ENCODE measurements around the gene RADIL.

Gene RADIL

DNA sequence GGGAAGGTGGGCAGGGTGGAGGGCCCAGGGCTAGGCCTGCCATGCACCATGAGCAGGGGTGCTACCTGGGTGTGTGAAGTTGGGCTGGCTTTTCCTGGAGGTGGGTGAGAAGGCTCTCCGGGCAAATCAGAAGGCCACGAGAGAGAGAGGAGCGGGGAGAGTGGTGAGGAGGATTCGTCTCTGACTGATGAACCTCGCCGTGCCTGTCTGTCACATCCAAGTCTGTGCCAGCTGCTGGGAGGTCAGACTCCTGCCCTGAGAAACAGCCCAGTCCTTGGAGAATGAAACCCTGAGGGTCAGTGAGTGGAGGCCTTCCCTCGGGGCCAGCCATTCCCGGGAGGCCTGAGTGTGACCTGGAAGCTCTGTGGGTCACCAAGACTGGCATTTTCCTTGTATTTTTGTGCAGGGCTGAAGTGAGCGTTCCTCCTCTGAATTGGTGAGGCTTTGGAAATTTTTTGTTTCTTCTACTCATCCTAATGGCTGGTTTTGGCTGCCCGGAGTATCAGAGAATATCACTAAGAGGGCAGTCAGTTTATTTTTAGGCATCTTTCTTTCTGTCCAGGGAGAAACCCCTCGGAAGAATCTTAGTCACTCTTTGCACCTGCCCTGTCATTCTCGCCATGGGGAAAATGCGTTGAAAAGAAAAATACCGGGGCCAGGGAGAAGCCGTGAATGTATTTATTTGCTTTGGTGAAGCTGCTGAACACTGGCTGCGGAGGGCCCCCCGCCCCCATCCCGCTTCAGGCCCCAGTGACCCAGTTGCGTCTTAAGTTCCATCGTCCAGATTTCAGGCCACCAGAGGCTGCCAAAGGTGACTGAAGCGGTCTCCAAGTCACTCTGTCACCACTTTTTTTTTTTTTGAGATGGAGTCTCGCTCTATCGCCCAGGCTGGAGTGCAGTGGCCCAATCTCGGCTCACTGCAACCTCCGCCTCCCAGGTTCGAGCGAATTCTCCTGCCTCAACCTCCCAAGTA lies 114.6 kb downstream of the RADIL start:
- no peak for DNase-seq

DNA sequence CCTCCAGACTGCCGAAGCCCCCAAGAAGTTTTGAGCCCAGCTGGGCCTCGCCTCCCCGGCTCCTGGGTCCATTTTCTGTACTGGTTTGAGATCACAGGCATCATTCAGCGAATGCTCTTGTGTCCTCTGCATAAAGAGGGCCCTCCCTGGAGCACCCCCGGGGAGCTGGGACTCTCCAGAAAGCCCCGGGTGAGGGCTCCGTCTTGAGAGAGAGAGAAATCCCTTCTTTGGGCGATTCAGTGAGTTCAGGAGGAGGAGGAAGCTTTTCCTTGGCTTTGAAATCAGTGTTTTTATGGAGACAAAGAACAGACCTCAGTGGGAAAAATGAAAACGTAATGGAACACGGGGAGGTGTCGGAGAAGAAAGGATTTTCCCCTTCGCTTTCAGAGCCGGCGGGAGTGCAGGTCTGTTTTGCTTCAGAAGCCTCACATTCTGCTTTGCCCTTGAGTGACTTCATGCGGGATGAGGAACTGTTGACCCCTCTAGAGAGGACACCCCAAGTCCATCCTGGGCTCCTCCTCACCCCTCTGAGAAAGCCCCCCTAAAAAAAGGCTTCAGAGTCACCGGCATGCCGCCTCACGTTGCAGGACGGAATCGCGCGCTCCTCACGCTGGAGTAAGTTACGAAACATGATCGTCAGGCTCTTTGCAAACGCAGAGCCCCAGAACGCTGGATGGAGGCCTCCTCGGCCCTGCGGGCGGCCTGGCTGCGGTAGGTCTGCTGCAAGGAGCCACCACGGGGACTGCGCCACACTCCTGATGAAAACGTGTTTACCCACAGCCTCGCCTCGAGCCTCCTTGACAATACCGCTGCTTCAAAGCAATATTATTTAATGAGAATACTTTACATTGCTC lies 116.6 kb downstream of the RADIL start:
- DNase-seq: no peak

DNA sequence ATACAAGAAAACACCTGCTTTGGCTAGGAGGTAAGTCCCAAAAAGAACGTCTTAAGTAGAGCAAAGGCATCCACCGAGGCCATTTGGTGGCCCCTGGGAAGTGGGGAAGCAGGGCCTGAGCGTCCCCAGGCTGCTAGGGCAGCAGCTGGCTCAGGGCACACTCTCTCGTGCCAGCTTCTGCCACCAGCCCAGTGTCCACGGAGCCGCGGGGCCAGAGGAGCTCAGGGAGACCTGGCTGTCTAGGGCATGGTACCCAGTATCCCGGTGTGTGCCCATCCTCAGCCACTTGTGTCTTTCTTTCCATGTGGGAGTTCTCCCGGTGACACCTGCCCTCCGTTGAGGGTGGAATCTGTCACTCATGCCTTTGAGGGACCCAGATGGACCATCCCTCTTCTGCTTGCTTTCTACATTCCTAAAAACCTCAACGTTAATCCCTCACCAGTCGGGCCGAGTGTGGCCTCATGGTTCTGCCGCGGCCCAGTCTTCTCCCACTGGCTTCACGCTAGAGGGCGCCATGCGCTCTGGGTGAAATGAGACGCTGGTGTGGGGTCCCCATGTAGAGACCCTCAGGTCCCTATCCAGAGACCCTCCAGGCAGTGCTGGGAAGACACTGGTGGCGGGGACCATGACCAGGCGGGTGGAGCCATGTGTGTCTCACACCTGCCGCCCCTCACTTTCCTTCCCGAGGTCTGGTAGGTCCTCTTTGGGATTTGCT lies 117.6 kb downstream of the RADIL start:
- DNase-seq: no peak

GRCh38 chr7:4764402-4765007 lies 119.0 kb downstream of the RADIL start:
- no peak for DNase-seq

DNA sequence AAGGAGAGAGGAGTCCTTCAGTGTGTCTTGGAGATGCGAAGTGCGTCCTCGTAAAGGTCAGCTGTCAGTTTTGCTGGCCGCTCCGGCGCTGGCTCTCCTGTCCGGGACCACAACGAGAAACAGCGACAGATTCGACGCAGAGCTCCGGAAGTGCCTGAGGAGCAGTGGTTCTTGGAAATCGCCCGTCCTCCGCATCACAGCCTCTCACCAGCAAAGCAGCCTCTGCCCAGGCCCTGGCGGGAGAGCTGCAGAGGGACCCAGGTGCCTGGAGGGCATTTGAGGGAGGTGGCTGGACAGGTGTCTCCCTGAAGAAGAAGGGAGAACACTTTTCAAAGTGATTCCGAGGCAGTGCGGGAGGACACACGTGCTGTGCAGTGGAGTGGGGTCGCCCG lies 119.7 kb downstream of the RADIL start:
- DNase-seq: no peak

- DNase-seq: no peak
These were observed 120.3 kb downstream of the RADIL start for GRCh38 chr7:4763091-4763793.

DNA sequence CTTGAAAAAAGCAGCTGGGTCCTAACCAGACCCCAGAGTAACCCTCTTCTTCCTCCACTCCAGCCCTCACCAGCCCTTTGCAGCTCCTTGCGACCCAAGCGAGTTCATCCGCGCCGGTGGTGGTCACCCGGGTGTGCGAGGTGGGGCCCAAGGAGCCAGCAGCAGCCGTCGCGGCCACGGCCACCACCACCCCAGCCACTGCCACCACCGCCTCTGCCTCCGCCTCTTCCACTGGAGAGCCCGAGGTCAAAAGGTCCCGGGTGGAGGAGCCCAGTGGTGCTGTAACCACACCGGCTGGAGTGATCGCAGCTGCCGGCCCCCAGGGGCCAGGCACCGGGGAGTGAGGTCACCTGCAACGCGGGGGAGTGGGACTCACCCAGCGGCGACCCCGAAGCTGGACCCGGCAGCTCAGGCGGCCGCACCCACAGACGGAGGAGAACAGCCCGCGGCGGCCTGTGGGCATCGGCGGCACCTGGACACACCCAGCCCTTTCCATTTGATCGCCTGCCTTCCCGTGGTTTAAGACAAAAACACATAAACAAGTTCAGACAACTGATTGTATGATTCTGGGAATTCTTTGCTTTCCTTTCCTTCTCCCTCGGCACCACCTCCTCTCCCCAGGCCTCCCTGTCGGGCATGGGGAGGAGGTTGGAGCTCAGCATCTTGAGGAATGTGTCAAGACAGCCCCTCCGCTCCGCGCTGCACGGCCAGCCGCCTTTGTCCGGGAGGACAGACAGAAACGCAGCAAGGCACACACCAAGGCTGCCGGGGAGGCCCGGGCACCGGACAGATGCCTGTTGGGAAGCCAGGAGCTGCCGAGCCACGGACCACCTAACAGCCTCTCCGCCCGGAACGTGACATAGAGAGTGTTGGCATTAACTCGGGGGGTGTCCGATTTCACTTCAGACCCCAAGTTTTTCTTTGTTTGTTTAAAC lies 121.1 kb downstream of the RADIL start:
- DNase-seq: no peak

DNA sequence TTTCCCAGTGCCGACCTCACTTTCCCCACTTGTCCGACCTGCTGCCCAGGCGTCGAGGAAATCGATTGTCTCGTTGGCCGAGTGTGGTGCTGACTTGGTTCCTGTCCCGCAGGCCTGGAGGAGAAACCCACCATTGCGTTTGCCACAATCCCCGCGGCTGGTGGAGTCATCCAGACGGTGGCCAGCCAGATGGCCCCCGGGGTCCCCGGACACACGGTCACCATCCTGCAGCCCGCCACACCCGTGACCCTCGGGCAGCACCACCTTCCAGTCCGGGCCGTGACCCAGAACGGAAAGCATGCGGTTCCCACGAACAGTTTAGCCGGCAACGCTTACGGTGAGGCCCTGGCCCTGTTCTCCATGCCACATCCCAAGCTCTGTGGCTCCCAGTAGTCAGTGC lies 122.6 kb downstream of the RADIL start:
- no peak for DNase-seq

DNA sequence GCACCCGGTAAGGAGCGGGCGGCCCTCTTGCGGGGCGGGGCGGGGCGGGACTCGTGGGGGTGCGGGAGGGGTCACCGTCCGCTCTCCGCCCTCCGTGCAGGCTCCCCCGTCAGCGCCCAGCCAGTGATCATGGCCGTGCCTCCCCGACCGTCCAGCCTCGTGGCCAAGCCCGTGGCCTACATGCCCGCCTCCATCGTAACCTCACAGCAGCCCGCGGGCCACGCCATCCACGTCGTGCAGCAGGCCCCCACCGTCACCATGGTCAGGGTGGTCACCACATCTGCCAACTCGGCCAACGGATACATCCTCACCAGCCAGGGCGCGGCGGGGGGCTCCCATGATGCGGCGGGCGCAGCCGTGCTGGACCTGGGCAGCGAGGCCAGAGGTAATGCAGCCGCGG lies 124.3 kb downstream of the RADIL start:
- no peak for DNase-seq

DNA sequence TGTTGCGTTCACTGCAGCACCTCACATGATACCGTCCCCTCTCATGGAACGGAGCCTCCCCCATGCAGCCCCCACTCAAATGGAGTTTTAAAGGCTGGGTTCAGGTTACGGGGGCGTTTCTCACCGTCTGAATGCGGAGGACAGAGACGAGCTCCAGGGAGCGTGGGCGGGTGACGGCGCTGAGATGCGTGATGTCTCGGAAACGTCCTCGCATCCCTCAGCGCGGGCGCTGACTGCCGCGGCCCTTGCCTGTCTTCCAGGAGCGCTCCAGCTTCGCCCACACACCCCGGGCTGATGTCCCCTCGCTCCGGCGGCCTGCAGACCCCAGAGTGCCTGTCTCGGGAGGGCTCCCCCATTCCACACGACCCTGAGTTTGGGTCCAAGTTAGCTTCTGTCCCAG lies 124.7 kb downstream of the RADIL start:
- no peak for DNase-seq

- DNase-seq: no peak
These were observed 125.4 kb downstream of the RADIL start for GRCh38 chr7:4758111-4758510.

DNA sequence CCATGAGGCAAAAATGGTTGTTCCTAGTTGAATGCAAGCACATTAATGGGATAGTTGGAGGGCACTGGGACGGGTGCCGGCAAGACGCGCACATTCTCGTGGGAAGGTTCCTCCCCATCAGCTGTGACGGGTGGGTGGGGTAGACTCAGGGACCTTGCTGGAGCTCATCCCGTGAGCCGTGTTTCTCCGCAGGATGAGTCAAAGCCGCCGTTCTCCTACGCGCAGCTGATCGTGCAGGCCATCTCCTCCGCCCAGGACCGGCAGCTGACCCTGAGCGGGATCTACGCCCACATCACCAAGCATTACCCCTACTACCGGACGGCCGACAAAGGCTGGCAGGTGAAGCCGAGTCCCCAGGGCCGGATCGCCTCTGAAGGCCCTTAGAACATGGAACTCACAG lies 128.5 kb downstream of the RADIL start:
- no peak for DNase-seq

GRCh38 chr7:4754433-4755010 lies 129.0 kb downstream of the RADIL start:
- no peak for DNase-seq

DNA sequence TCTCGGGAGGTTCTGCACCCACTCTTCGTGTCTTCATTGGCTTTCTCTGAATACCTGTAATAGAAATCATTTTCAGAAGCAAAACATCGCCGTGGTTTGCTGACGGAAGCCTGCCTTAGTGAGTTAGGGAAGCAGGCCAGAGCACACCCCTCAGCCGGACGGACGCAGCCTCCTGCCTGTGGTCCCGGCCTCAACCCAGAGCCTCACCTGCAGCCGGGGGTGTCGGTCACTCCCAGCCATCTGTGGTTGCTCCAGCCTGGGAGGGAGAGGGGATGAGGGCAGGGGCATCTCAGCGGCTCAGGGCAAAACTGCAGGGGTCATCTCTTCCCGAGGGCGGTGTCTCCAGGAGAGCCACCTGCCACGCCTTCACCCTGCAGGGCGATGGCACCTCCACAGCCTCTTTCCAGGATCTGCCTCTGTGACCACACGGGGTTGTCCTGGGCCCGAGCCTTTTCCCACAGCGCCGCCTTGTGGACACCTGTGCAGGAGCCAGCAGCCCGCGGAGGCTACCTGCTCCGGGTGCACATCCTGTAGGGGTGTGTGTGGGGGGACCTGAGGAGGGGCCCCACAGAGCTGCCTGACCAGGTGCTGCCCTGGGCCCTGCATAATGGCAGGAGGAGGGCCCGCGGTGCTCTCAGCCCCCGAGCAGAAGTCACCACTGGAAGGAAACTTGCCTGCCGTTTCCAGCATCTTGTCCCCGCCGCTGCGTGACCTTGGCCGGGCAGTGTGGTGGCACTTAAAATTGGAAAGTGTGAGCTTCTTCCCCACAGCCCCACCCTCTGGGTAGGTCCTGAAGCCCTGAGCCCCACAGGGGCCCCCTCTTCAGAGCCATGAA lies 129.7 kb downstream of the RADIL start:
- DNase-seq: peak; percentile 20

- no peak for DNase-seq
These were observed 132.0 kb downstream of the RADIL start for GRCh38 chr7:4751398-4751947.

DNA sequence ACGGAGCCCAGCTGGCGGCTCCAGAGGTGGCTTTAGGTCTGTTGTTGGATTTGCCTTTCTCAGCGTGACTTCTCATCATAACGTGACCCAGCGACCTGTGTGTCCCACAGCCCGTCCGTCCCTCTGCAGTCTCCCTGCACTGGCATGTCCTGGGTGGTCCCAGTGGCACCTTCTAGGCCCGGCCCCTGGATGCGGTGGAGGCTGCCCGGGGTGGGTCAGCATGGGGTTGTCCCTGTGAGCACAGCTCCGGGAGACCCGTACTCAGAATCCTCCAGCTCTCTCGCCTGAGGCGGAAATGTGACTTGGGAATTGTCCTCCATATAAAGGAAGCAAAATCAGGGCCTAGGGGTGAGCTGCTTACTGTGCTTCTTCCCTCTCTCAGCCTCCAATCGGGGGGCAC lies 133.7 kb downstream of the RADIL start:
- no peak for DNase-seq

- no peak for DNase-seq
These were observed 134.2 kb downstream of the RADIL start for GRCh38 chr7:4749363-4749762.

All from NCI-H2171 (cell line).